Activated naive CD8-positive, alpha-beta T cell treated with anti-CD3 and anti-CD28 coated beads, Interleukin-2, amount 10 ng/mL, durations not matched to agents 7 days and 5 days (primary cell): ENCODE measurements around the gene KRTAP5-11. TPM values are rescaled to one million over a fixed set of nuclear protein-coding genes. Genes with fewer than 3 reads are reported as not detected.
"Not testable (repeated sequence)": the region's sequence is repeated elsewhere in the genome, so short reads cannot be mapped to it uniquely, and the experiment has no call there.

Experiments used
- ATAC-seq: fragments of 150-1000 bp; cut with Tn5 transposase; one replicate; pipeline ENCODE4 v1.10.0; 2021; ENCODE audit warnings: low read depth, moderate library complexity
- POLR2A ChIA-PET: fragments of 350-600 bp; sonication (Branson Sonifier 250); formaldehyde crosslinking; loops from one replicate; lab custom pipeline; 2021; ENCODE audit warnings: antibody characterized with exemption; lab: Charles Lee
- DNase-seq: peaks from one replicate; pipeline ENCODE4 v3.0.0; 2021
- H3K27ac Mint-ChIP-seq: one replicate; pipeline ENCODE4 v1.8.0; 2022; ENCODE audit warnings: mild to moderate bottlenecking, mixed read lengths
- H3K27me3 Mint-ChIP-seq: one replicate; pipeline ENCODE4 v1.8.0; 2022; ENCODE audit warnings: mild to moderate bottlenecking, moderate library complexity, mixed read lengths
- H3K36me3 Mint-ChIP-seq: one replicate; pipeline ENCODE4 v1.8.0; 2021; ENCODE audit warnings: mild to moderate bottlenecking, mixed read lengths
- H3K4me1 Mint-ChIP-seq: one replicate; pipeline ENCODE4 v1.8.0; 2021; ENCODE audit warnings: mixed read lengths
- H3K4me3 Mint-ChIP-seq: one replicate; pipeline ENCODE4 v1.8.0; 2022; ENCODE audit warnings: mild to moderate bottlenecking, moderate library complexity, mixed read lengths
- H3K9me3 Mint-ChIP-seq: one replicate; pipeline ENCODE4 v1.8.0; 2021; ENCODE audit warnings: mixed read lengths
- total RNA-seq, 2 experiments: library from RNA; stranded (reverse); gene quantifications; one replicate each; pipeline ENCODE4 v1.2.3, GENCODE V29; 2021

Gene KRTAP5-11, protein sequence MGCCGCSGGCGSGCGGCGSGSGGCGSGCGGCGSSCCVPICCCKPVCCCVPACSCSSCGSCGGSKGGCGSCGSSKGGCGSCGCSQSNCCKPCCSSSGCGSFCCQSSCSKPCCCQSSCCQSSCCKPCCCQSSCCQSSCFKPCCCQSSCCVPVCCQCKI
- not detected for total RNA-seq

DNA sequence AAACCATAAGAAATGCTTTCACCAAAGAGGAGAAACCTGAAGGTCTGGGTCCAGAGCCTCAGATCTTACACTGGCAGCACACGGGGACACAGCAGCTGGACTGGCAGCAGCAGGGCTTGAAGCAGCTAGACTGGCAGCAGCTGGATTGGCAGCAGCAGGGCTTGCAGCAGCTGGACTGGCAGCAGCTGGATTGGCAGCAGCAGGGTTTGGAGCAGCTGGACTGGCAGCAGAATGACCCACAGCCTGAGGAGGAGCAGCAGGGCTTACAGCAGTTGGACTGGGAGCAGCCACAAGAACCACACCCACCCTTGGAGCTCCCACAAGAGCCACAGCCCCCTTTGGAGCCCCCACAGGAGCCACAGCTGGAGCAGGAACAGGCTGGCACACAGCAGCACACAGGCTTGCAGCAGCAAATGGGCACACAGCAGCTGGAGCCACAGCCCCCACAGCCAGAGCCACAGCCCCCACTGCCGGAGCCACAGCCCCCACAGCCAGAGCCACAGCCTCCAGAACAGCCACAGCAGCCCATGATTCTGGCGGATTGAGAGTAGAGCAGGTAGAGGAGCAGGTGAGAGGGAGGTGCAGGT, at the start of gene KRTAP5-11:
KRTAP5-11 (minus strand) TSS at position 567 of the 587 bp plus-strand sequence; CDS start at position 529, 38 bp downstream.
- no peak for ATAC-seq
- Mint-ChIP-seq H3K36me3 (no peaks in the 10 kb centered on the region), H3K27me3 (peaks cover 13% of the 10 kb centered on the region), H3K4me3 (no peak within 1 kb of the TSS), H3K27ac (no peak within 1 kb of the TSS), H3K4me1 (peaks cover 3% of the 10 kb centered on the region), H3K9me3 (no peaks in the 10 kb centered on the region)
- POLR2A ChIA-PET, result no interaction called here
- DNase-seq, result no peak

DNA sequence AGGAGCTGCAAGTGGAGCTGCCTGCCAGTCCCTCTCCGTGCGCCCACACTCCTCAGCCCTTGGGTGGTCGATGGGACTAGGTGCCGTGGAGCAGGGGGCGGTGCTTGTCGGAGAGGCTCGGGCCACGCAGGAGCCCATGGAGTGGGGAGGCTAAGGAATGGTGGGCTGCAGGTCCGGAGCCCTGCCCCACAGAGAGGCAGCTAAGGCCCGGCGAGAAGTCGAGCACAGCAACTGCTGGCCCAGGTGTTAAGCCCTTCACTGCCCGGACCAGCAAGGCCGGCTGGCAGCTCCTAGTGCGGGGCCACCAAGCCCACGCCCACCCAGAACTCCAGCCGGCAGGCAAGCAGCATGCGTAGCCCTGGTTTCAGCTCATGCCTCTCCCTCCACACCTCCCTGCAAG, 48.9 kb upstream of the KRTAP5-11 start:
- H3K4me1 Mint-ChIP-seq, DNase-seq, POLR2A ChIA-PET, H3K27me3 Mint-ChIP-seq, H3K4me3 Mint-ChIP-seq, H3K27ac Mint-ChIP-seq, H3K9me3 Mint-ChIP-seq, ATAC-seq, H3K36me3 Mint-ChIP-seq: not testable (repeated sequence)

DNA sequence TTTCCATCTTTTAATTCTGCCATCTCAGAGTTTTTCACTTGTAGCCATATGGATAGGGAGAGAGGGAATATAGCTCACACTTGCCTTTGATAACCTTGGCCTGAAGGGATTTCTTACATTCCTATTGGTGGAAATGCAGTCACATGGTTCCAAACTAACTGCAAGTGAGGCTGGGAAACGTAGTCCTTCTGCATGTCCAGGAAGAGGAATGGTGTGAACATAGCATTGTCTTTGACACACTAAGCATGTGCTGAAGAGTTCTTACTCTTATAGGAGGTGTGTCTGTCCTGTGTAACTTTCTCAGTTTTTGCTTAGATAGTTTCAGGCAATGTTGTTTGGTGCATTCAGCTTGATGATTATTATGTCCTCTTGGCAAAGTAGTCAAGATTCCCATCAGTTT, 47.4 kb upstream of the KRTAP5-11 start:
- ATAC-seq, DNase-seq, H3K4me1 Mint-ChIP-seq, H3K36me3 Mint-ChIP-seq, H3K9me3 Mint-ChIP-seq, H3K4me3 Mint-ChIP-seq, H3K27me3 Mint-ChIP-seq, POLR2A ChIA-PET, H3K27ac Mint-ChIP-seq: not testable (repeated sequence)

DNA sequence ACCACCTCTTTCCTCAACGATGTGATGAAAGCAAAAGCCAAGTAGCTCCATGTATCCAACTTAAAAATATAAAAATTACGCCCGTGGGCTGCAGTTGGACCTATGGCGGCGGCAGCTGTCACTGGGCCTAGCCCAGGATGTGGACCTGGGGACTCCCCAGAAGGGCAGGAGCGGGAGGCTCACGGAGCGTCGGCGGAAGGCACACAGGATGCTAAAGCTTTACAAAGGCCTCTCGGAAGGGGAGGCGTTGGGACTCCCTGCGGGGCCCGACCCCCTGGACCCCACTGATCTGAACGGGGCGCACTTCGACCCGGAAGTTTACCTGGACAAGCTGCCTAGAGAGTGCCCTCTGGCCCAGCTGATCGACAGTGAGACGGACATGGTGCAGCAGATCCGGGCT, 46.3 kb upstream of the KRTAP5-11 start:
- DNase-seq, POLR2A ChIA-PET, H3K9me3 Mint-ChIP-seq, H3K27ac Mint-ChIP-seq, H3K4me1 Mint-ChIP-seq, H3K27me3 Mint-ChIP-seq, H3K36me3 Mint-ChIP-seq, H3K4me3 Mint-ChIP-seq, ATAC-seq: not testable (repeated sequence)

DNA sequence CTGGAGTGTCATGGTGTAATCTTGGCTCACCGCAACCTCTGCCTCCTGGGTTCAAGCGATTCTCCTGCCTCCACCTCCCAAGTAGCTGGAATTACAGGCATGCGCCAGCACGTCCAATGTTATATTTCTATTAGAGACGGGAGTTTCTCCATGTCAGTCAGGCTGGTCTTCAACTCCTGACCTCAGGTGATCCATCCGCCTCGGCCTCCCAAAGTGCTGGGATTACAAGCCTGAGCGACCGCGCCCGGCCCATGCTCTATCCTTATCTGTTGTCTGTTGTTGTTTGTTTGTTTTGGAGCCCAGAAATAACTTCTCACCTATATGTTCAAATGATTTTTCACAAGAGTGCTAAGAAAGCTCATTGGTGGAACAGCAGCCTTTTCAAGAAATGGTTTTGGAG, 40.6 kb upstream of the KRTAP5-11 start:
- POLR2A ChIA-PET, H3K4me1 Mint-ChIP-seq, DNase-seq, H3K27ac Mint-ChIP-seq, H3K4me3 Mint-ChIP-seq, H3K36me3 Mint-ChIP-seq, H3K27me3 Mint-ChIP-seq, H3K9me3 Mint-ChIP-seq, ATAC-seq: not testable (repeated sequence)

DNA sequence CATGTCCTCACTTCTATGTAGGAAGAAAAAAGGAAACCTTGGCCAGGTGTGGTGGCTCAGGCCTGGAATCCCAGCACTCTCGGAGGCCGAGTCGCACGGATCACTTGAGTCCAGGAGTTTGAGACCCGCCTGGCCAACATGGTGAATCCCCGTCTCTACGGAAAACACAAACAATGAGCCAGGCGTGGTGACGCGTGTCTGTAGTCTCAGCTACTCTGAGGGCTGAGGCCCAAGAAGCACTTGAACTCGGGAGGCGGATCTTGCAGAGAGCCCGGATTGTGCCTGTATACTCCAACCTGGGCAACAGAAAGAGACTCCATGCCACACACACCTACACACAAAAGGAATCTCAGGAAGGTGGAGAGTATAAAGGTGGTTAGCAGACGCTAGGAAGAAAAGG, 39.9 kb upstream of the KRTAP5-11 start:
- H3K4me3 Mint-ChIP-seq, H3K4me1 Mint-ChIP-seq, ATAC-seq, H3K9me3 Mint-ChIP-seq, POLR2A ChIA-PET, DNase-seq, H3K36me3 Mint-ChIP-seq, H3K27me3 Mint-ChIP-seq, H3K27ac Mint-ChIP-seq: not testable (repeated sequence)

DNA sequence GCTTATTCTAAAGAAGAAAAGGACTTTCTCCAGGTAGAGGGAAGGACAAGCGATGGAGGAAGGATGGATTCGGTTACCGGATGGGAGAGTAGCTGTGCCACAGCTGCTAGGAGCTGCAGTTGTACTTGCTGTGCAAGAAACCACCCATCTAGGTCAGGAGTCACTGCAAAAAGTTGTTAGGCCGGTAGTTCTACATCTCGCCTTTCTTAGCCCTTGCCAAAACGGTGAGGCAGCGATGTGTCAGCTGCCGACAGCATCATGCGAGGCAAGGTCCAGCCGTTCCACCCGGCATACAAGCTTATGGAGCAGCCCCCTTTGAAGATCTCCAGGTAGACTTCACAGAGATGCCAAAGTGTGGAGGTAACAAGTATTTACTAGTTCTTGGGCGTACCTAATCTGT, 32.3 kb upstream of the KRTAP5-11 start:
- DNase-seq, H3K4me3 Mint-ChIP-seq, H3K27me3 Mint-ChIP-seq, ATAC-seq, POLR2A ChIA-PET, H3K27ac Mint-ChIP-seq, H3K4me1 Mint-ChIP-seq, H3K9me3 Mint-ChIP-seq, H3K36me3 Mint-ChIP-seq: not testable (repeated sequence)

DNA sequence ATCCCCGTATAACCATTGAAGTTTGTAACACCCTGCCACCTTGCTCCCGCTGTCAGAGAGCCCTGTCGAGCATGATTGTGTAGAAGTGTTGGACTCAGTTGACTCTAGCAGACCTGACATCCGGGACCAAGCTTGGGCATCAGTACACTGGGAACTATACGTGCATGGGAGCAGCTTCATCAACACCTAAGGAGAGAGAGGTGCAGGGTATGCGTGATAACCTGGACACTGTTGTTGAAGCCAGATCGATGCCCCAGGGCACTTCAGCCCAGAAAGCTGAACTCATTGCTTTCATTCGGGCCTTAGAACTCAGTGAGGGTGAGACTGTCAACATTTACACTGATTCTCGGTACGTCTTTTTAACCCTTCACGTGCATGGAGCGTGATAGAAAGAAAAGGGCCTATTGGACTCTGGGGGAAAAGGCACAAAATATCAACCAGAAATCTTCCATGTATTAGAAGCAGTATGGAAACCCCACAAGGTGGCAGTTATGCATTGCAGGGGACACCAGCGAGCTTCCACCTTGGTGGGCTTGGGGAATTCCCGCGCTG, 31.8 kb upstream of the KRTAP5-11 start:
- H3K4me3 Mint-ChIP-seq, DNase-seq, H3K4me1 Mint-ChIP-seq, H3K27me3 Mint-ChIP-seq, H3K9me3 Mint-ChIP-seq, H3K36me3 Mint-ChIP-seq, ATAC-seq, H3K27ac Mint-ChIP-seq, POLR2A ChIA-PET: not testable (repeated sequence)

DNA sequence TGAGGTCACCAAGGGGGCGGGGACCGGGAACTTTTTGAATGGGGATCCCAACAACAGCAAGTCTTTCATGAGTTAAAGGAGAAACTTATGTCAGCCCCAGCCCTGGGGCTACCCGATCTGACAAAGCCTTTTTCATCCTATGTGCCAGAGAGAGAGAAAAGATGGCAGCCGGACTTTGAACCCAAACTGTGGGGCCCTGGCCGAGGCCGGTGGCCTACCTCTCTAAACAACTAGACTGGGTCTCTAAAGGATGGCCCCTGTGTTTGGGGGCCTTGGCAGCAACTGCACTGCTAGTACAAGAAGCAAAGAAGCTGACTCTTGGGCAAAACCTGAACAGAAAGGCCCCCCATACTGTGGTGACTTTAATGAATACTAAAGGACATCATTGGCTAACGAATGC, 31.3 kb upstream of the KRTAP5-11 start:
- H3K27me3 Mint-ChIP-seq, DNase-seq, H3K27ac Mint-ChIP-seq, H3K4me1 Mint-ChIP-seq, H3K36me3 Mint-ChIP-seq, H3K4me3 Mint-ChIP-seq, H3K9me3 Mint-ChIP-seq, POLR2A ChIA-PET, ATAC-seq: not testable (repeated sequence)

DNA sequence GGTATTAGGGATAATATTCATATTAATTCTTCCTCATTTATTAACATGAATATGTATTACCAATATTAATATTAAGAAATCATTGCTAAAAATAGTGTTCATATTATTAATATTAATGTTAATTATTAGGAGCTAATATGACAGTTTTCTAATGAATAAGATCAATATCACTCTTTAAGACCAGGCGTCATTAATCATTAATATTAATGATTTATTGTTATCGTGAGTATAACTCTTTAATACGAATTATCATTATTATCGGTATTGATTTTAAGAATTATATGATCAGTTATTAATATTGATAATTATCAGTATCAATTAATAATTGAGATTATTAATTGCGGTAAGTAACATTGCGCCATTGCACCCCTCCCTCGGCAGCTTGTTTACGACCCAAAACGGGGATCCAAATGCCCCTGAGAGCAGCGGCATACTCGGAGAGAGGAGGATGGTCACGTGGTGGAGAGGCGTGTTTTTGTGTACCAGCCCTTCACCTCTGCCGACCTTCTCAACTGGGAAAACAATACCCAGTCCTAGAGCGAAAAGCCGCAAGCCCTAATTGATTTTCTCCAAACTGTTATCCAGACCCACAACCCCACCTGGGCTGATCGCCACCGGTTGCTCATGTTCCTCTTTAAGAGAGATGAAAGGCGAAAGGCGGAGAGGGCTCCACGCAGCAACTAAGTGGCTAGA, 28.7 kb upstream of the KRTAP5-11 start:
- H3K36me3 Mint-ChIP-seq, H3K4me3 Mint-ChIP-seq, POLR2A ChIA-PET, H3K9me3 Mint-ChIP-seq, DNase-seq, H3K27ac Mint-ChIP-seq, H3K4me1 Mint-ChIP-seq, ATAC-seq: not testable (repeated sequence)
- peaks cover 11% of the 10 kb centered on the region for H3K27me3 Mint-ChIP-seq

DNA sequence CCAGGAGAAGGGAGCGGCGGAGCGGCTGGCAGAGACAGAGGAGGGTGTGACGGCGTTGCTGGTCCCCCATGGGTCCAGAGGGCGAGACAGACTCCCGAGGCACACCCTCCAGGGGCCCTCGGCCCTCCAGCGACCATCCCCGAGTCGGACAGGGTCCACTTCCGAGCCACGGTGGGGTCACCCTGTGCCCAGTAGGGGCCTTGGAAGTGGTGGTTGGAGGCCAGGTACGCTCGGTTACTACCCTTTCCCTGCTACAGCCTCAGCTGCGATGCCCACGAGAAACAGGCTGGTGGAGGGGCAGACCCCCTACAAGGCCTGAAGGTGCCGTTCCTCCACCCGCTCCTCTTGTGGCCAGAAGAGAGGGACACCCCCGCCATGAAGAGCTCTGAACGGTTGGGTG, 25.6 kb upstream of the KRTAP5-11 start:
- ATAC-seq, H3K4me3 Mint-ChIP-seq, H3K36me3 Mint-ChIP-seq, H3K4me1 Mint-ChIP-seq, H3K9me3 Mint-ChIP-seq, POLR2A ChIA-PET, DNase-seq, H3K27ac Mint-ChIP-seq: not testable (repeated sequence)
- H3K27me3 Mint-ChIP-seq, result peaks cover 23% of the 10 kb centered on the region

DNA sequence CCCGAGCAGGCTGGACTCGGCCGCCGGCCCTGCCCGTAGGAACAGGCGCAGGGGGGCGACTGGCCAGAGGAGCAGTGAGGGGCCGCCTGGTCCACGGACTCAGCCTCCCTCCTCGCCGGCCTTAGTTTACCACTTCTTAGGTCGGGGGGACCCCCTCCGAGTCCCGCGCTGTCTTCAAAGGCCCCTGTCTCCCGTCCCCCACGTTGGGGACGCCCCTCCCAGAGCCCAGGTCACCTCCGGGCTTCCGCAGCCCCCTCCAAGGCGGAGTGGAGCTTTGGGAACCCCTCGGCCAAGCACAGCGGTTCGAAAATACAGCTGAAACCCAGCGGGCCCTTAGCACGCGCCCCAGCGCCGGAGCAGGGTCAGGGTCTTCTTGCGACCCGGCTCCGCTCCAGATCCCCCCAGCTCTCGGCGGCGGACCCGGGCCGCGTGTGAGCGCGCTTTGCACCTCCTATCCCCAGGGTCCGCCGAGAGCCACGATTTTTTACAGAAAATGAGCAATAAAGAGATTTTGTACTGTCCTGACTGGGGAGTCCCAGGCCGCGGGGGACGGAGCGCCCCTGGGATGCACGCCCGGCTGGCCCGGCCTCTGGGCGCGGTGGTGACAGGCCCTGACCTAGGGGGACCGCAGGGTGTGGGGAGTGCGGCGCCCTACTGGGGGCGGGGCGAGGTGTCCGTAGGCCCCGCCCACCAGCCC, 25.0 kb upstream of the KRTAP5-11 start:
- H3K4me3 Mint-ChIP-seq, H3K36me3 Mint-ChIP-seq: not testable (repeated sequence)

DNA sequence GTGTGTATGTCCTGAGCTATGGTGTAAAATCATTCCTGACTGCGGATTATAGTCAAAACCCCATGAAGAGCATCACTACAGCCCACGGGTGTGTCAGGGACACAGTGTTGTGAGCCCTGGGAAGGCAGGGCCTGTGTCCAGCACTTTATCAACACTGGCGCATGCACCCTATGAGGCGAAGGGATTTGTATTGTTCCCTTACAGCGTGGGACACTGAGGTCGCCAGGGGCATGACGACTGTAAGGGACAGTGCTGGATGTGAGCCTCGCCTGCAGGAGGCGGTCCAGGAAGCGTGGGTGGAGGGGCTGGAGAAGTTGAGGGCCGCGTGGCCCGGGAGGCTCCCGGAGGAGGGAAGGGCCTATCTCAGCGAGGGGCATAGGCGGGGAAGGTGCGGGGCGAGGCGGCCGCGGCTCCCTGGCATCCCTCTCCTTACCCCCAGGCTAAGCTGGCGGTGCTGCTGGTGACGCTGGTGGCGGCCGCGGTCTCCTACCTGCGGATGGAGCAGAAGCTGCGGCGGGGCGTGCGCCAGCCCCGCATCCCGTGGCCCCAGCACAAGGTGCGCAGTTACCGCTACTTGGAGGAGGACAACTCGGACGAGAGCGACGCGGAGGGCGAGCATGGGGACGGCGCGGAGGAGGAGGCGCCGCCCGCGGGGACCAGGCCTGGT, 24.3 kb upstream of the KRTAP5-11 start:
- ATAC-seq, POLR2A ChIA-PET, H3K4me3 Mint-ChIP-seq, H3K4me1 Mint-ChIP-seq, H3K36me3 Mint-ChIP-seq, H3K27ac Mint-ChIP-seq, H3K9me3 Mint-ChIP-seq, DNase-seq: not testable (repeated sequence)
- H3K27me3 Mint-ChIP-seq, result peaks cover 23% of the 10 kb centered on the region

More for the DNA sequence above, 25.0 kb upstream of the KRTAP5-11 start:
- ATAC-seq, POLR2A ChIA-PET, H3K27ac Mint-ChIP-seq, H3K9me3 Mint-ChIP-seq, DNase-seq, H3K4me1 Mint-ChIP-seq: not testable (repeated sequence)
- peaks cover 23% of the 10 kb centered on the region for H3K27me3 Mint-ChIP-seq
